ENCODE results near the gene ADGRV1.

The ADGRV1 gene

DNA sequence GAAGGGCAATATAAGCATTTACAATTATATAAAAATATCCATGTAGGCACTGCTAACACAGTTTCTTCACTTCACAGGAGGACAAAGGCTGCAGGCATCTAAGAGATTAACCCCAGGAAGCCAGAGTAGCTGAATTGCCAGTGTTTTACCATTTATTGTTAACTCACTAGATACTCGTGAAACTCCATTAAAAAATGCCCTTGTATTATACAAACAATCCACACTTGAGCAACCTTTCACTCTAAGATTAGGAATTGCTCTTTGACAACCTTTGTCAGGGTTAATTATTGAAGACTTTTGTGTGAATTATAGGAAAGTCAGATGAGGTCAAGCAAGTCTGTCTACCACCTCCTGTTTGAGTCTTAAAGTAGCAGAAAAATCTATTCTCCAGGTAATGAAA, 317.8 kb downstream of the ADGRV1 start:
- DNase-seq (ENCODE audit: insufficient read length, low spot score) (no peak), FAIRE-seq (no peak)
- TF ChIP-seq, protein P1, sequence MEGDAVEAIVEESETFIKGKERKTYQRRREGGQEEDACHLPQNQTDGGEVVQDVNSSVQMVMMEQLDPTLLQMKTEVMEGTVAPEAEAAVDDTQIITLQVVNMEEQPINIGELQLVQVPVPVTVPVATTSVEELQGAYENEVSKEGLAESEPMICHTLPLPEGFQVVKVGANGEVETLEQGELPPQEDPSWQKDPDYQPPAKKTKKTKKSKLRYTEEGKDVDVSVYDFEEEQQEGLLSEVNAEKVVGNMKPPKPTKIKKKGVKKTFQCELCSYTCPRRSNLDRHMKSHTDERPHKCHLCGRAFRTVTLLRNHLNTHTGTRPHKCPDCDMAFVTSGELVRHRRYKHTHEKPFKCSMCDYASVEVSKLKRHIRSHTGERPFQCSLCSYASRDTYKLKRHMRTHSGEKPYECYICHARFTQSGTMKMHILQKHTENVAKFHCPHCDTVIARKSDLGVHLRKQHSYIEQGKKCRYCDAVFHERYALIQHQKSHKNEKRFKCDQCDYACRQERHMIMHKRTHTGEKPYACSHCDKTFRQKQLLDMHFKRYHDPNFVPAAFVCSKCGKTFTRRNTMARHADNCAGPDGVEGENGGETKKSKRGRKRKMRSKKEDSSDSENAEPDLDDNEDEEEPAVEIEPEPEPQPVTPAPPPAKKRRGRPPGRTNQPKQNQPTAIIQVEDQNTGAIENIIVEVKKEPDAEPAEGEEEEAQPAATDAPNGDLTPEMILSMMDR (IDR thresholded peaks at IDR 0.05; ENCODE audit: insufficient read depth, missing control alignments), result no peak

DNA sequence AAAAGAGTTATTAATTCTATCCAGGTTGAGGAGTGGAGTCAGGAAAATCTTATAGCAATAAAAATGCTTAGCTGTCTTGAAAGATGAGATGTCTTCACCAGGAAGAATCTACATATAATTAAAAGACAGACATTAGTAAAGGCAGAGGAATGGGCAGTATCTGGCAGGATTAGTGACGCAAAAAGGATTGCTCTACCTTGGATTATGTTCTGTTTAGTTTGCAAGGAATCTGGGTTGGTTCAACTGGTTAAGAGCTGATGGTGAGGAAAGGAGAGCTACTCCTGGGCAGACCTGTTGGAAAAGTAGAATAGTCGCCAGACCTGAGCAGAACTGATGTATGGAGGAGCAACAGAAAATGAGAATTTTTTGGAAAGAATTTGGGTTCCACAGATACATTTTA, 318.5 kb downstream of the ADGRV1 start:
- TF ChIP-seq, protein P1 (IDR thresholded peaks at IDR 0.05; ENCODE audit: insufficient read depth, missing control alignments), result no peak
- peak; percentile 32 for FAIRE-seq
- no peak for DNase-seq (ENCODE audit: insufficient read length, low spot score)

DNA sequence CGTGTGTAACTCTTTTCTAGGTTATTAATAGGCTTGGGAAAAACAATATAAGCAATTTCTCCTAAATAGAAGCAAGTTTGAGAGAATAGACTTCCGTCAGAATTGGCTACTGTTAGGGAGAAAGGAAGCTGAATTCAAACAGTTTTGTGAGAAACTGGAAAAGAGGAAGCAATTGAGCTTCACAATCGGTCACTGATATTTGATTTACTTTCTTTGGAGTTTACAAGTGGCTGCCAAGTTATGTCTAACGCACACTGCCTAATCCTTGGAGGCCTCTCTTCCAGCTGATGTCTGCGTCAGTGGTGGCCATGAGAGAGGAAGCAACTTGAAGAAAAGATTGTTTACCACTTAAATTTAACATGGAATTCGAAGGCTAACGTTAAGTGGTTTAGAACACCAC, 319.5 kb downstream of the ADGRV1 start:
- FAIRE-seq (peak; percentile 32), DNase-seq (ENCODE audit: insufficient read length, low spot score) (no peak)
- TF ChIP-seq, protein P1 (IDR thresholded peaks at IDR 0.05; ENCODE audit: insufficient read depth, missing control alignments), result no peak

DNA sequence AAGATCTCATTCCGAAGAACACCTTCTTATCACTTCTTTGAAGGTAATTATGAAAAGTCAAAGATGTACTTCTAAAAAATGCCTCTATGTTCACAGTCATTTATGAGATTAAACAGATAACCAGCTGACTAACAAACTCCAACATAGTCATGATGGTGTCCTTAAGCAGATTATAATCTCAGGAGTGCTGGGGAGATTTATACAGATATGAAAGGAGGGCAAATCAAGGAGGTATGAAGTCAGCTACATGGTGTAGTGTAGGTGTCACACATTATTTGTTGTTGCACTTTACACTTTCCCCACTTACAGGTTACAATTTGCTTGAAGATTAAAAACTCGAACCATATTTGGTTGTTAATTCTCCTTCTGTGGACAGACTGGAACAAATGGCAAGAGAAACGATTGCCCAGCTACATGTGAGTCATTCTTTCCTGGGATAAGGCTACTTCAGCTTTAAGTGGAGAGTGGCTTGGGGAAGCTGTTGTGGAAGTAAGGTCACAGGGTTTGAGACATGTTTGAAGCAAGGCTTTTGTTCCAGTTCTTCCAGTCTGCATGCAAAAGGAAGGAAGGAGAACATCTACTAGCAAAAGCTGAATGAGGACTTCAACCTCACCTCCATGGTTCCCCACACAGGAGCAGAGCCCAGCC, 320.1 kb downstream of the ADGRV1 start:
- TF ChIP-seq, protein P1 (IDR thresholded peaks at IDR 0.05; ENCODE audit: insufficient read depth, missing control alignments), result no peak
- FAIRE-seq (peak; percentile 87), DNase-seq (ENCODE audit: insufficient read length, low spot score) (no peak)

DNA sequence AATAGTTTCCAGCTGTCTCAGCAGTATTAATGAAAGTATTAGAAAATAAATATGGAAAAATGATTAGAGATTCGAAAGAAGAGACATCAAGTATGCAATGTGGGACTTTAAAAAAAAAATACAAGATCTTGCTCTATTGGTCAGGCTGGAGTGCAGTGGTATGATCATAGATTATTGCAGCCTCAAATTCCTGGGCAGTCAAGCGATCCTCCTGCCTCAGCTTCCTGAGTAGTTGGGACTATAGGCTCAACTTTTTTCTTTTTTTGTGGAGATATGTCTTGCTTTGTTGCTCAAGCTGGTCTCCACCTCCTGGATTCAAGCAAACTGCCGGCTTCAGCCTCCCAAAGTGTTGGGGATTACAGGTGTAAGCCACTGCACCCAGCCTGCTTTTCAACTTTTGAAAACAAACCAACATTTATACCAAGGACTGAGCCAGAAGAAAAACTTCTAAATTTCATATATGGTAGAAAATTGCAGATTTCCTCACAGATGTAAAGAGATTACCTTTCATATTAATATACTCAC, 323.1 kb downstream of the ADGRV1 start:
- FAIRE-seq (no peak), DNase-seq (ENCODE audit: insufficient read length, low spot score) (no peak)
- TF ChIP-seq, protein P1 (IDR thresholded peaks at IDR 0.05; ENCODE audit: insufficient read depth, missing control alignments), result no peak

DNA sequence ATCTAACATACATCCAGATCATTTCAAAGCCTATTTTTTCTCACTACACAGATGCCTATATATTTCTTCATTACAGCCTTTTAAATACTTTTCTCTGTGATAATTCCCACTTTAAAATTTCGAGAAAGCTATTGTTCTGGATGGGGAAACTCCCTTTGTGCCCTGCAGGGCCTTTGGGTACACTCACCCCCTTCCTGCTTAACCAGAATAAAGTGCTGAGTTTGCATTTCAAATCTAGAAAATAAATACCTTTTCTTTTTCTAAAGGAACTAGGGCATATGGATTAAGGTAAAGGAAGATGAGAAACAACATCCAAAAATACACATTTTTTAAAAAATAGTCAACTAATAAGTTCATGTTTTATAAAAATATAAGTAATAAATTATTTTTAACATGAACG, 323.9 kb downstream of the ADGRV1 start:
- DNase-seq (ENCODE audit: insufficient read length, low spot score), result no peak
- FAIRE-seq, result no peak
- TF ChIP-seq, protein P1 (IDR thresholded peaks at IDR 0.05; ENCODE audit: insufficient read depth, missing control alignments), result no peak

DNA sequence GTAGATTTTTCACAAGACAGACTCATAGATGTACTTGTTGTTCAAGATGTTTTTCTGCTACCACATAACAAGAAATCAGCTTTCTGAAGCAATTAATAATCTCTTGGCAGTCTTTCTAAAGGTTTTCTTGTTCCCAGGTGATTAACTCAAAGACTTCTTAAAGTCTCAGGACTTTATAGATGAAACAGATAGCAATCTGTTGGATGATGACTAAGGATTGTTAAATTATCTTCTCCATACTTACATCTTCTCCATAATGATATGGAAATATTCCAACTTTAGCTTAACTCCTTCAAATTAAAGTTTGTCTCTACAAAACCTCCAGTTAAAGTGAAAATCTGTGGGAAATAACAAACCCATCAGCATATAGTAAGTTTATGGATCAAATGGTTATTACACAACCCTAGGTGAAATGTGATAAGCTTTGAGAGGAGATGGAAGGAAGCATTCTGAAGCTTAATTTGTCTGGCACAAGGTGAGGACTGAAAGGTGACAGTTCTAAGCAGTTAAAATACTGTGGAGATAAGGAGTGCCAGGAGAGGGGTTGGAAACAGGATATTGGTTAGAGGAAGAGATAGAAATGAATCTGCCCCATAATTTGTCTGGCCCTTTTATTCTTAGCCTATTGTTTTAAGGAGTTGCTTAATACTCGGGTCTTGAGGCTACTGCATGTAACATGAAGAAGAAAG, 326.7 kb downstream of the ADGRV1 start:
- DNase-seq (ENCODE audit: insufficient read length, low spot score) (no peak), FAIRE-seq (peak; percentile 74)
- TF ChIP-seq, protein P1 (IDR thresholded peaks at IDR 0.05; ENCODE audit: insufficient read depth, missing control alignments), result no peak
